ENCODE results near the gene ACTL7A. TPM values are rescaled to one million over a fixed set of nuclear protein-coding genes. Genes with fewer than 3 reads are reported as not detected.

Gene ACTL7A
- total and polyA plus RNA-seq, 2 of the 4 experiments (the other 2 are of a cell fraction) = not detected

DNA sequence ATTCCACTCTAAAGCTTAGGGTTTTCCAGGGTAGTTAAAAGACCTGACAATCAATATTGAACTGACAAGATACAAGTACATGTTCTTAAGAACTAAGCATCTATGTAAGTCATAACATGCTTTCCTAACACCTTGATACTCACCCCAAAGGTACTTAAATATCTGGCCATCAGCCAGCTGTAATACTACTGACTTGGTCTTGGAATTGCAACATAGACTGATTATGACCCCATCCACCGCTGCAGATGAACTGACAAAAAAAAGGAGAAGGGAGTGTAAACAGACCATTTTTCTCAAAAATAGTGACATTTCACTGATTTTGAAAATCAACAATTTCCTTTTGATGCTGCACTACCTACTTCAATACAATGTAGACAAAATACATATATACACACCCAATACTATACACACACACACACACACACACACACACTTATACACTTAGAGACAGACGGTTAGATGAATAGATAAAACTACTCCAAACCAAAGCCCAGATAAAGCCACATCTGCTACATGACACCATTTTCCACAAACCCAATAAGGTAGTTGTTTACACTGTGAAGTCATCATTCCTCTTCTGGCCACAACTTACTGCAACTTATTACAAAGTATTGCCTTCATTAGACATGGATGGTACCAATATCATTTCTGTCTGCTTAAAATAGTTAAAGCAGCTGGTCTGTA, 41.5 kb downstream of the ACTL7A start:
- peak; percentile 56 for DNase-seq
- no TSS peak for BruUV-seq (replicated peaks)
- POLR2A ChIA-PET (ENCODE audit: unreplicated experiment) = no interaction called here

More for the DNA sequence above, 41.5 kb downstream of the ACTL7A start:
- Histone ChIP-seq H2AFZ (replicated peaks; ENCODE audit: low read length, poor library complexity) (no peak overlapping the region), H3K27me3 (ENCODE audit: control insufficient read depth, insufficient read depth, low read length) (no peaks in the 10 kb centered on the region), H4K5ac (ENCODE audit: low read depth, low read length) (no peak overlapping the region), H2BK5ac (ENCODE audit: low read depth, low read length, poor library complexity, severe bottlenecking) (no peak overlapping the region), H3K79me1 (ENCODE audit: low read depth in 1 of 2, low read length in 2 of 2) (no peaks in the 10 kb centered on the region), H2AK9ac (replicated peaks; ENCODE audit: low read depth, low read length, poor library complexity) (no peak overlapping the region), H3K23ac (ENCODE audit: low read depth, low read length) (no peak overlapping the region), H3K27ac (ENCODE audit: insufficient read depth, low read length) (no peak overlapping the region), H3K9ac (ENCODE audit: low read depth, low read length) (no peak overlapping the region), H3K18ac (ENCODE audit: low read depth, low read length) (no peak overlapping the region), H3K14ac (replicated peaks; ENCODE audit: low read depth, low read length) (no peak overlapping the region), H3K56ac (ENCODE audit: extremely low read depth, insufficient read depth, low read length) (no peak overlapping the region), H2BK120ac (ENCODE audit: low read depth, low read length) (no peak overlapping the region), H3K4me1 (ENCODE audit: control insufficient read depth, insufficient read depth, low read length) (no peaks in the 10 kb centered on the region), H2AK5ac (ENCODE audit: low read depth, low read length) (no peak overlapping the region), H2BK15ac (ENCODE audit: low read depth, low read length) (no peak overlapping the region), H3K4me2 (ENCODE audit: low read depth, low read length) (no peak overlapping the region), H3K4me3 (ENCODE audit: insufficient read depth, low read depth, low read length) (no peak overlapping the region), H3K9me3 (ENCODE audit: control insufficient read depth, insufficient read depth, low read length) (no peaks in the 10 kb centered on the region), H3K4ac (ENCODE audit: low read depth, low read length) (no peak overlapping the region), H3K36me3 (ENCODE audit: control insufficient read depth, insufficient read depth, low read length) (peaks cover 39% of the 10 kb centered on the region), H3K9me1 (ENCODE audit: insufficient read depth, low read length) (no peaks in the 10 kb centered on the region), H4K91ac (ENCODE audit: insufficient read depth, low read depth, low read length) (no peak overlapping the region), H4K8ac (ENCODE audit: low read depth in 2 of 2, low read length in 2 of 2) (no peak overlapping the region), H4K20me1 (ENCODE audit: insufficient read depth, low read length) (no peaks in the 10 kb centered on the region), H2BK20ac (ENCODE audit: low read depth, low read length) (no peak overlapping the region)
- no CpG with 5 or more reads among the region's 2 CpGs for WGBS, 2 experiments (ENCODE audit: extremely low coverage in 2 of 2, insufficient read length in 1 of 2)
- intact Hi-C loops (cut with micrococcal nuclease) (no loop called here), in situ Hi-C loops (cut with MboI; ENCODE audit: low sequenced_read_pairs) (no loop called here), dilution Hi-C loops (cut with HindIII; ENCODE audit: low sequenced_read_pairs, unreplicated experiment) (no loop called here)
- ATAC-seq (ENCODE audit: low read depth) = peak; percentile 44; the same call in 1 of the 2 replicates
- CTCF ChIA-PET = no interaction called here
- TF ChIP-seq SMC3 (IDR thresholded peaks at IDR 0.05; ENCODE audit: low read depth, low read length) (no peak), NFE2L2 (IDR thresholded peaks at IDR 0.05; ENCODE audit: low read depth, low read length) (no peak), CEBPB (IDR thresholded peaks at IDR 0.05; ENCODE audit: low read depth, low read length) (no peak), MAZ (IDR thresholded peaks at IDR 0.05; ENCODE audit: borderline replicate concordance, low read depth, low read length) (no peak), CHD1 (IDR thresholded peaks at IDR 0.05; ENCODE audit: low read depth, low read length) (no peak), RAD21 (IDR thresholded peaks at IDR 0.05; ENCODE audit: low read length) (no peak), MXI1 (IDR thresholded peaks at IDR 0.05; ENCODE audit: borderline replicate concordance, low read depth, low read length) (no peak), FOS (IDR thresholded peaks at IDR 0.05; ENCODE audit: low read depth, low read length) (no peak), MAFK (IDR thresholded peaks at IDR 0.05; ENCODE audit: low read depth, low read length) (no peak), POLR2A (IDR thresholded peaks at IDR 0.05; ENCODE audit: low read depth, low read length) (no peak), BHLHE40 (IDR thresholded peaks at IDR 0.05; ENCODE audit: low read depth, low read length) (no peak), RFX5 (IDR thresholded peaks at IDR 0.05; ENCODE audit: low read depth, low read length) (no peak), RCOR1 (IDR thresholded peaks at IDR 0.05; ENCODE audit: insufficient replicate concordance, low read length) (no peak)
- TF ChIP-seq, protein P1, sequence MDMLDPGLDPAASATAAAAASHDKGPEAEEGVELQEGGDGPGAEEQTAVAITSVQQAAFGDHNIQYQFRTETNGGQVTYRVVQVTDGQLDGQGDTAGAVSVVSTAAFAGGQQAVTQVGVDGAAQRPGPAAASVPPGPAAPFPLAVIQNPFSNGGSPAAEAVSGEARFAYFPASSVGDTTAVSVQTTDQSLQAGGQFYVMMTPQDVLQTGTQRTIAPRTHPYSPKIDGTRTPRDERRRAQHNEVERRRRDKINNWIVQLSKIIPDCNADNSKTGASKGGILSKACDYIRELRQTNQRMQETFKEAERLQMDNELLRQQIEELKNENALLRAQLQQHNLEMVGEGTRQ (IDR thresholded peaks at IDR 0.05; ENCODE audit: low read depth, low read length) = no peak
- TF ChIP-seq, protein P2, sequence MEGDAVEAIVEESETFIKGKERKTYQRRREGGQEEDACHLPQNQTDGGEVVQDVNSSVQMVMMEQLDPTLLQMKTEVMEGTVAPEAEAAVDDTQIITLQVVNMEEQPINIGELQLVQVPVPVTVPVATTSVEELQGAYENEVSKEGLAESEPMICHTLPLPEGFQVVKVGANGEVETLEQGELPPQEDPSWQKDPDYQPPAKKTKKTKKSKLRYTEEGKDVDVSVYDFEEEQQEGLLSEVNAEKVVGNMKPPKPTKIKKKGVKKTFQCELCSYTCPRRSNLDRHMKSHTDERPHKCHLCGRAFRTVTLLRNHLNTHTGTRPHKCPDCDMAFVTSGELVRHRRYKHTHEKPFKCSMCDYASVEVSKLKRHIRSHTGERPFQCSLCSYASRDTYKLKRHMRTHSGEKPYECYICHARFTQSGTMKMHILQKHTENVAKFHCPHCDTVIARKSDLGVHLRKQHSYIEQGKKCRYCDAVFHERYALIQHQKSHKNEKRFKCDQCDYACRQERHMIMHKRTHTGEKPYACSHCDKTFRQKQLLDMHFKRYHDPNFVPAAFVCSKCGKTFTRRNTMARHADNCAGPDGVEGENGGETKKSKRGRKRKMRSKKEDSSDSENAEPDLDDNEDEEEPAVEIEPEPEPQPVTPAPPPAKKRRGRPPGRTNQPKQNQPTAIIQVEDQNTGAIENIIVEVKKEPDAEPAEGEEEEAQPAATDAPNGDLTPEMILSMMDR (conservative IDR thresholded peaks at IDR 0.05; ENCODE audit: low read depth, low read length) = no peak
- TF ChIP-seq, protein P3, sequence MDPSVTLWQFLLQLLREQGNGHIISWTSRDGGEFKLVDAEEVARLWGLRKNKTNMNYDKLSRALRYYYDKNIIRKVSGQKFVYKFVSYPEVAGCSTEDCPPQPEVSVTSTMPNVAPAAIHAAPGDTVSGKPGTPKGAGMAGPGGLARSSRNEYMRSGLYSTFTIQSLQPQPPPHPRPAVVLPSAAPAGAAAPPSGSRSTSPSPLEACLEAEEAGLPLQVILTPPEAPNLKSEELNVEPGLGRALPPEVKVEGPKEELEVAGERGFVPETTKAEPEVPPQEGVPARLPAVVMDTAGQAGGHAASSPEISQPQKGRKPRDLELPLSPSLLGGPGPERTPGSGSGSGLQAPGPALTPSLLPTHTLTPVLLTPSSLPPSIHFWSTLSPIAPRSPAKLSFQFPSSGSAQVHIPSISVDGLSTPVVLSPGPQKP (IDR thresholded peaks at IDR 0.05; ENCODE audit: borderline replicate concordance, low read depth, low read length) = no peak

Data from IMR-90 (cell line).